Superior temporal gyrus (tissue), 1 donor: Measurements from ENCODE around the gene ATG9B.
"Not testable (repeated sequence)": the region's sequence is repeated elsewhere in the genome, so short reads cannot be mapped to it uniquely, and the experiment has no call there.

Experiments used
- DNase-seq: peaks from one replicate; pipeline ENCODE4 v3.0.0-alpha.2; 2016; ENCODE audit errors: extremely low spot score

The ATG9B gene

GRCh38 chr7:151057989-151058780 is 33.9 kb upstream of the ATG9B start:
- DNase-seq: peak; percentile 99

- no peak for DNase-seq
Observed at GRCh38 chr7:151057506-151057988, 33.3 kb upstream of the ATG9B start, which contains the start of gene CDK5. TSS of gene CDK5 (minus strand) at chr7:151057897. CDS start at chr7:151057848, 49 bp downstream.

- no peak for DNase-seq
Observed at GRCh38 chr7:151056666-151057505, 32.6 kb upstream of the ATG9B start.

- no peak for DNase-seq
Observed at GRCh38 chr7:151056283-151056665, 32.0 kb upstream of the ATG9B start.

GRCh38 chr7:151053751-151054150 is 29.5 kb upstream of the ATG9B start:
- no peak for DNase-seq

GRCh38 chr7:151053096-151053495 is 28.8 kb upstream of the ATG9B start:
- no peak for DNase-seq

DNA sequence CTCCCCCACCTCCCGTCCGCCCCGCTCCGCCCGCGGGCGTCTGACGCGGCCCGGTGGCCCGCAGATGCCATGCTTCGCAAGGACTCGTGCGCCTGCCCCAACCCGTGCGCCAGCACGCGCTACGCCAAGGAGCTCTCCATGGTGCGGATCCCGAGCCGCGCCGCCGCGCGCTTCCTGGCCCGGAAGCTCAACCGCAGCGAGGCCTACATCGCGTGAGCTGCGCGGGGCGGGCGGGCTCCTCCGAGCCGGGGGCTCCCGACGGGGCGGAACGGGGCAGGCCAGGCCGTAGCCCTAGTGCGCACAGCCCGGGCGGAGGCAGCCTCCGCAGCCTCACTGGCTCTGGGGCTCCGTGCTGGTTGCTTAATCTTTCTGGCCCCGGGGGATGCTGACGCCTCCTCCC is 26.8 kb upstream of the ATG9B start:
- DNase-seq: peak; percentile 26

- DNase-seq: no peak
Observed at GRCh38 chr7:151048911-151049463, 24.7 kb upstream of the ATG9B start.

GRCh38 chr7:151047976-151048815 is 23.9 kb upstream of the ATG9B start, which contains the start of gene ASIC3:
TSS of gene ASIC3 (plus strand) at chr7:151048531. CDS start at chr7:151048886, 355 bp downstream.
- DNase-seq: no peak

DNA sequence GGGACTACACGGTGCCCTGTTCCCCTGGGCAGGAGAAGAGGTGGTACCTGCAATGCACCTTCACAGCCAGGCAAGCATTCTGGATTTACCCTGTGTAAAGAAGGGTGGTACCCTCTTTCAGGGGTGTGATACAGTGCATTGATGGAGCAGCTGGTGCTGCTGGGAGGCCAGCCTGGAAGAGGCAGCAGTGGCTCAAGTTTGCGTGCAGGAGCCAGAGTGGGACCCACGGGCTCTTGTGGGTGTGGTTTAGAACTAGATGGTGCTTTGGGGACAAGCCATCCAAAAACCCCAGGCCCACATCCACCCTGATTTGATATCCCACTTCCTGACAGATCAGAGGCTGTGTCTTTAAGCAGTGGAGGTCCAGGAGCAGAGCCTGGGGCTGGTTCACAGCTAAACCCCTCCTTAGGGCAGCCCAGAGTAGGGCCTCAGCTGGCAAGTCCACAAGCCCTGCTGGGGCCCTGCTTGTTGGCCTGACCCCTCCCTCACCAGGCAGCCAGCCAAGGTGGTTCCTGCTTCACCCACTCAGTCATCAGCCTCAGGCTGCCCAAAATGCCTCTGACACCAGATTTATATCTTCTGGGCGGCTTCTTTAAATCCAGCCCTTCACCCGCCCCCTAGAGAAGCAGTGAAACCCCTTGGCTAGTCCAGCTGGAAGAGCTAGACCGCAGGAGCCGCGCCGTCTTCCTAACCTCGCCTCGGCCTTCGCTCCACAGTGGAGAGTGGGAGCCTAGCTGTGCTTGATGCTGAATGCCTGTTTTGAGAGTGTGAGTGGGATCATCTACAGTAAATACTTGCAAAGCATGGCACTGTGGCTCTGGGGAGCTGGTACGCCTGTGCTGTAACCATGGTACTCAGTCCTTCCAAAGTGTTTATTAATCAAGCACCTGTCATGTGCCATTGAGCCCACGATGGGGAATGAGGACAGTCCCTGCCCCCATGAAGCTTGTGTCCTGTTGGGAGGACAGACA is 22.6 kb upstream of the ATG9B start:
- no peak for DNase-seq

DNA sequence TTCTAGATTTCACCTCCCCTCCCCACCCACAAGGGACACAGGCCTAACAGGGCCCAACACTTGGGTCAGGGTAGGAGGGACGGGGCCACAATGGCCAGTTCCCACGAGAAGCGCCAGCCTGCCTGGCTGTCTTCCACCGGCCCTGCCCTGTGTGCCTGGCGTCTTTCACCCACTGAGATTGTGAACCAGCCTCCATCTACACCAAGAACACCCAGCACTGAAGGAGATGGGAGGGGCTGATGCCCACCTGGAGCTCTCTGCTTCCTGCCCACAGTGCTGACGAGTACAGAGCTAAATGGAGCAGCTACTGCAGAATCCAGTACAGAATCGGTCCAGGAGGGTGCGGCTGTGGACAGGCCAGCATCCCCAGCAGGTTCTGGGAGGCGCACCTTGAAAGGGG is 21.7 kb upstream of the ATG9B start:
- DNase-seq: no peak

DNA sequence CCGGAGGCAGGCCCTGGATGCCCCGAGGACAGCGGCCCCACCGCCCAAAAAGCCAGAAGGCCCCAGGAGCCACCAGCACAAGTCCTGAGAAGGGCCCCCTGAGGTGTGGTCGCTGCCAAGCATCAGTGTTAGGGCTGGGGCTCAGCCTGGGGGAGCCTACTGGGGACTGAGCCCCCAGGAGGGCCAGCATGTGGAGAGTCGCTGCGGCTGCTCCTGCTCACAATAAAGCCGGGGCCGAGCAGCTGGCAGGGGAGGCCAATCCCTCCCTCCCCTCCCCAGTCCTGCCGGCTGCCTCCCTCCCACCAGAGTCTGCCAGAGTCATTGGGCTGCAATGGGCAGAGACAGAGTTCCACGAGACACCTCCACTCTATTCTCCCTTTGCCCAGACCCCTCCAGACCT is 21.0 kb upstream of the ATG9B start:
- DNase-seq: no peak

- DNase-seq: no peak
Observed at GRCh38 chr7:151043959-151044358, 19.7 kb upstream of the ATG9B start.

DNA sequence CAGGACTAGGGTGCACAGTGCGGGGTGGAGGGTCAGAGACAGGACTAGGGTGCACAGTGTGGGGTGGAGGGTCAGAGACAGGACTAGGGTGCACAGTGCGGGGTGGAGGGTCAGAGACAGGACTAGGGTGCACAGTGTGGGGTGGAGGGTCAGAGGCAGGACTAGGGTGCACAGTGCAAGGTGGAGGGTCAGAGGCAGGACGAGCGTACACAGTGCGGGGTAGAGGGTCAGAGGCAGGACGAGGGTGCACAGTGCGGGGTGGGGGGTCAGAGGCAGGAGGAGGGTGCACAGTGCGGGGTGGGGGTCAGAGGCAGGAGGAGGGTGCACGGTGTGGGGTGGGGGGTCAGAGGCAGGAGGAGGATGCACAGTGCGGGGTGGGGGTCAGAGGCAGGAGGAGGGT is 19.2 kb upstream of the ATG9B start:
- DNase-seq: not testable (repeated sequence)

DNA sequence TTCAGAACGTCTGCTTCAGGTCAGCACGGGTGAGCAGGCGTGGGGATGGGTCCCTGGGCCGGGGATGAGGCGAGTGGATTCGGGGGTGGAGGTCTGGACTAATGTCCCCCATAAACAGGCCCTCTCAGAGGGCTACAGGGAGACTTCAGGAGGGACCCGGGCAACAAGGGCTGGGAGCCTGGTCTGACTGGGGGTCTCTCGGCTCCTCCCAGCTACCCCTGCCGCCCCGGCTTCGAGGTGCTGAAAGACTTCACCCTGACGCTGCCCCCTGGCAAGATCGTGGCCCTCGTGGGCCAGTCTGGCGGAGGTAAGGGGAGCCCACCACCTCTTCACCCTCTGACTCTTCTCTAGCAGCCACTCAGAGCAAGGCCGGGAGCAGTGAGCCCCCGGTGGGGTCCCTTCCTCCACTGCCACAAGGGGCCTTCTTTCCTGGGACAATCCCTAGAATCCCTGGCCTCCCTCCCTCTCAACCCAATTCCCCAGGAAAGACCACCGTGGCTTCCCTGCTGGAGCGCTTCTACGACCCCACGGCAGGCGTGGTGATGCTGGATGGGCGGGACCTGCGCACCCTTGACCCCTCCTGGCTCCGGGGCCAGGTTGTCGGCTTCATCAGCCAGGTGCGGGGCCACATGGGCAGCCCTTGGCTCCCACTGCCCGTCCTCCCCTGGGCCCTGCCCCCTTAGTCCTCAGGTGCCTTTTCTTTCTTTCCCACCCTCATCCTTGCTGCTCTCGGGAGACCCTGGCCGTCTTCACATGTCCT is 16.5 kb upstream of the ATG9B start:
- no peak for DNase-seq

GRCh38 chr7:151039850-151040548 is 15.7 kb upstream of the ATG9B start:
- no peak for DNase-seq

DNA sequence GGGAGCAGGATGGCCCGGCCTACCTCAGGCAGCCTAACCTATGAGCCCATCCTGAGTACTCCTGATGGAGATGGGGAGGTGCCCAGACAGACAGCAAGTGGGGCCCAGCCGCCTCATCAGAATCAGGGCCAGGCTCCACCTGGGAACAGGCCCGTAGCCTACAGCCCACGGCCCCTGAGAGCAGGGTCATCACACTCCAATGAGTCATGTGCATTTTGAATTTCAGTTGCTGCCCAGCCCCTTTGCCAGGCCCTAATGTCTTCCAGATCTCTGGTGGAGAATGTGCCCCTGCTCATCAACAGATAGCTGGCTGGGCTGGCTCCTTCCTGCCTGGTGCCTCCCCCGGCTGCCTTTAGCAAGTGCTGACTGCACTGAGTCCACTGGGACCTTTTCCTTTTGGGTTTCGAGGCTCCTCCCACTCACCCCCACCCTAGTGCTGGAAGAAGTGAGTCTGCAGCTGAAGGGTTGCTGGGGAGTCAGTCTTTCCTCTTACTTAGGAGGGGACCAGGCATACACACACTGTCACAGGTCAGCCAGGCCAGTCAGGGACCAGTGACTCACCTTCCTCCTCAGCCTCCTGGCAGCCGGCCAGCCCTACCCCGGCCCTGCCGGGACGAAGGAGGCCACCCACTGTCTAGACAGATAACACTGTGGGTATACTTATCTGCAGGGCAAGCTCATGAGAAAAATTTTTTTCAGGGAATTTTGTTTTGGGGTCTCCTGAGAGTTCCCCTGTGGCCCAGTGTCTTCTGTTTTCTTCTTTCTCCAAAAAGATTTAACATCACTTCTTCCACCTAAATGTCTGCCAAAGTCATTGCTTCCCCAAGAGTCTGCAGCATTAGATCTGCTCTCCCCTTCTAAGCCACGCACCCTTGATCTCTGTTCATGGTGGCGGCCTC is 14.9 kb upstream of the ATG9B start:
- no peak for DNase-seq

- DNase-seq: no peak
Observed at GRCh38 chr7:151035902-151036301, 11.6 kb upstream of the ATG9B start.
